Hepatocyte (in vitro differentiated cells): ENCODE results near the gene SPDYA.

Experiments
- CTCF ChIP-seq: fragments of 200-600 bp; sonication (generic); IDR thresholded peaks from 2 replicates; pipeline ENCODE4 v1.5.1; 2016; ENCODE audit warnings: antibody characterized with exemption, mild to moderate bottlenecking; ENCODE audit not compliant: poor library complexity
- EZH2 ChIP-seq: fragments of 200-600 bp; sonication (generic); IDR thresholded peaks from 2 replicates; pipeline ENCODE4 v1.6.1; 2016; ENCODE audit warnings: antibody characterized with exemption, mild to moderate bottlenecking, borderline replicate concordance

- TF ChIP-seq CTCF (no peak), EZH2 (no peak)
These were observed 58.0 kb downstream of the SPDYA start for GRCh38 chr2:28868611-28869010.
